ENCODE data around the gene FAM135A. TPM values are rescaled to one million over a fixed set of nuclear protein-coding genes. Genes with fewer than 3 reads are reported as not detected.

FAM135A gene
- total and polyA plus RNA-seq, 2 of the 13 experiments (the other 11 are each of a cell fraction or from before 2014, with no cell fraction given) = 26.9 to 31.5 TPM

DNA sequence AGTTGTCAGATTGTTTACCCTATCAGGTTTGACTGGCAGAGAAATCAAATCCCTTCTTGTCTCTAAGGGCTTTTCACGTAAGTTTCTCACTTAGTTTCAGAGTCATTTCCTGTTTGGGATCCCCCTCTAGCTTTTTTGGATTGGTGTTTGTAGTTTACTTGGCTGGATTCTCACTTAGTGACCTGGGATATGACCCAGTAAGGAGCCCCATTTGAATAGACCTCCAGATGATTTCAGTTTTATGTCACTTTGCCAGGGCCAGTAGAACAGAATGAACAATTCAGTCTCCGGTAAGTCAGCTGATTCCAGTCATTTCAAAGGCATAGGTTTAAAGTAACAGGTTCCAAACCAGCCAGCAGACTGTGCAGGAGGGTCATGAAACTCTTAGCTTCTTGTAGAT is 8.2 kb downstream of the FAM135A start:
- 91% methylated on average over 2 of the region's 2 CpGs for WGBS (ENCODE audit: low lambda C conversion rate)
- Histone ChIP-seq H3K4me3 (replicated peaks in 1 of 3; ENCODE audit: insufficient read depth in 1 of 3, low read depth in 2 of 3, low read length in 3 of 3) (no peak overlapping the region), H4K20me1 (ENCODE audit: insufficient read depth, low read length) (no peaks in the 10 kb centered on the region; the same call in 1 of the 2 replicates), H3K4me1 (ENCODE audit: insufficient read depth, low read length) (peaks cover 33% of the 10 kb centered on the region), H3K27ac (ENCODE audit: extremely low read length, insufficient read depth, low read length) (no peak overlapping the region), H3K27me3 (ENCODE audit: control insufficient read depth in 1 of 2, insufficient read depth in 2 of 2, low read length in 2 of 2) (no peaks in the 10 kb centered on the region), H3K4me2 (ENCODE audit: low read depth, low read length) (no peak overlapping the region), H3K36me3 (replicated peaks in 1 of 2; ENCODE audit: control insufficient read depth in 1 of 2, insufficient read depth in 2 of 2, low read length in 2 of 2) (peaks cover 0 to 21% of the 10 kb centered on the region in 2 experiments; a peak in 4 of 5 replicates), H2AFZ (ENCODE audit: low read length) (no peak overlapping the region), H3K9me3 (ENCODE audit: low read length) (no peaks in the 10 kb centered on the region), H3K79me2 (ENCODE audit: insufficient read depth, low read length) (peaks cover 46% of the 10 kb centered on the region), H3K9ac (ENCODE audit: insufficient read depth, low read depth, low read length) (no peak overlapping the region)
- no TSS peak for BruUV-seq (replicated peaks)
- DNase-seq (ENCODE audit: low spot score) (no peak), FAIRE-seq (no peak), ATAC-seq (no peak)
- ChIA-PET CTCF (ENCODE audit: low intra/inter-chr PET ratio, low total read pairs) (no interaction called here), POLR2A (interaction anchor here (1.4 to 6.7 kb wide), 2 partner anchors 8 to 23 kb away, joined by 5 to 32 read pairs; partner anchors contain the start of gene FAM135A)
- in situ Hi-C loops (cut with HindIII; ENCODE audit: extremely low pct_ligation_motif_present, low pct_unique_long_range_greater_than_20kb) (no loop called here), intact Hi-C loops (cut with micrococcal nuclease; ENCODE audit: unreplicated experiment) (no loop called here)
- TF ChIP-seq TSC22D2 (CRISPR knock-in tag; IDR thresholded peaks at IDR 0.05; ENCODE audit: borderline replicate concordance) (no peak), SOX13 (IDR thresholded peaks at IDR 0.05) (no peak), SOX13 (CRISPR knock-in tag; conservative IDR thresholded peaks at IDR 0.05 in 1 of 2, IDR thresholded peaks at IDR 0.05 in 1 of 2) (no peak), ZFAT (CRISPR knock-in tag; conservative IDR thresholded peaks at IDR 0.05) (no peak), ZBTB7A (CRISPR knock-in tag; IDR thresholded peaks at IDR 0.05) (no peak), ZNF496 (CRISPR knock-in tag; IDR thresholded peaks at IDR 0.05; ENCODE audit: insufficient replicate concordance) (no peak)
- TF ChIP-seq, protein P1, sequence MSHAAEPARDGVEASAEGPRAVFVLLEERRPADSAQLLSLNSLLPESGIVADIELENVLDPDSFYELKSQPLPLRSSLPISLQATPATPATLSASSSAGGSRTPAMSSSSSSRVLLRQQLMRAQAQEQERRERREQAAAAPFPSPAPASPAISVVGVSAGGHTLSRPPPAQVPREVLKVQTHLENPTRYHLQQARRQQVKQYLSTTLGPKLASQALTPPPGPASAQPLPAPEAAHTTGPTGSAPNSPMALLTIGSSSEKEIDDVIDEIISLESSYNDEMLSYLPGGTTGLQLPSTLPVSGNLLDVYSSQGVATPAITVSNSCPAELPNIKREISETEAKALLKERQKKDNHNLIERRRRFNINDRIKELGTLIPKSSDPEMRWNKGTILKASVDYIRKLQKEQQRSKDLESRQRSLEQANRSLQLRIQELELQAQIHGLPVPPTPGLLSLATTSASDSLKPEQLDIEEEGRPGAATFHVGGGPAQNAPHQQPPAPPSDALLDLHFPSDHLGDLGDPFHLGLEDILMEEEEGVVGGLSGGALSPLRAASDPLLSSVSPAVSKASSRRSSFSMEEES (CRISPR knock-in tag; IDR thresholded peaks at IDR 0.05) = no peak
- TF ChIP-seq, protein P2, sequence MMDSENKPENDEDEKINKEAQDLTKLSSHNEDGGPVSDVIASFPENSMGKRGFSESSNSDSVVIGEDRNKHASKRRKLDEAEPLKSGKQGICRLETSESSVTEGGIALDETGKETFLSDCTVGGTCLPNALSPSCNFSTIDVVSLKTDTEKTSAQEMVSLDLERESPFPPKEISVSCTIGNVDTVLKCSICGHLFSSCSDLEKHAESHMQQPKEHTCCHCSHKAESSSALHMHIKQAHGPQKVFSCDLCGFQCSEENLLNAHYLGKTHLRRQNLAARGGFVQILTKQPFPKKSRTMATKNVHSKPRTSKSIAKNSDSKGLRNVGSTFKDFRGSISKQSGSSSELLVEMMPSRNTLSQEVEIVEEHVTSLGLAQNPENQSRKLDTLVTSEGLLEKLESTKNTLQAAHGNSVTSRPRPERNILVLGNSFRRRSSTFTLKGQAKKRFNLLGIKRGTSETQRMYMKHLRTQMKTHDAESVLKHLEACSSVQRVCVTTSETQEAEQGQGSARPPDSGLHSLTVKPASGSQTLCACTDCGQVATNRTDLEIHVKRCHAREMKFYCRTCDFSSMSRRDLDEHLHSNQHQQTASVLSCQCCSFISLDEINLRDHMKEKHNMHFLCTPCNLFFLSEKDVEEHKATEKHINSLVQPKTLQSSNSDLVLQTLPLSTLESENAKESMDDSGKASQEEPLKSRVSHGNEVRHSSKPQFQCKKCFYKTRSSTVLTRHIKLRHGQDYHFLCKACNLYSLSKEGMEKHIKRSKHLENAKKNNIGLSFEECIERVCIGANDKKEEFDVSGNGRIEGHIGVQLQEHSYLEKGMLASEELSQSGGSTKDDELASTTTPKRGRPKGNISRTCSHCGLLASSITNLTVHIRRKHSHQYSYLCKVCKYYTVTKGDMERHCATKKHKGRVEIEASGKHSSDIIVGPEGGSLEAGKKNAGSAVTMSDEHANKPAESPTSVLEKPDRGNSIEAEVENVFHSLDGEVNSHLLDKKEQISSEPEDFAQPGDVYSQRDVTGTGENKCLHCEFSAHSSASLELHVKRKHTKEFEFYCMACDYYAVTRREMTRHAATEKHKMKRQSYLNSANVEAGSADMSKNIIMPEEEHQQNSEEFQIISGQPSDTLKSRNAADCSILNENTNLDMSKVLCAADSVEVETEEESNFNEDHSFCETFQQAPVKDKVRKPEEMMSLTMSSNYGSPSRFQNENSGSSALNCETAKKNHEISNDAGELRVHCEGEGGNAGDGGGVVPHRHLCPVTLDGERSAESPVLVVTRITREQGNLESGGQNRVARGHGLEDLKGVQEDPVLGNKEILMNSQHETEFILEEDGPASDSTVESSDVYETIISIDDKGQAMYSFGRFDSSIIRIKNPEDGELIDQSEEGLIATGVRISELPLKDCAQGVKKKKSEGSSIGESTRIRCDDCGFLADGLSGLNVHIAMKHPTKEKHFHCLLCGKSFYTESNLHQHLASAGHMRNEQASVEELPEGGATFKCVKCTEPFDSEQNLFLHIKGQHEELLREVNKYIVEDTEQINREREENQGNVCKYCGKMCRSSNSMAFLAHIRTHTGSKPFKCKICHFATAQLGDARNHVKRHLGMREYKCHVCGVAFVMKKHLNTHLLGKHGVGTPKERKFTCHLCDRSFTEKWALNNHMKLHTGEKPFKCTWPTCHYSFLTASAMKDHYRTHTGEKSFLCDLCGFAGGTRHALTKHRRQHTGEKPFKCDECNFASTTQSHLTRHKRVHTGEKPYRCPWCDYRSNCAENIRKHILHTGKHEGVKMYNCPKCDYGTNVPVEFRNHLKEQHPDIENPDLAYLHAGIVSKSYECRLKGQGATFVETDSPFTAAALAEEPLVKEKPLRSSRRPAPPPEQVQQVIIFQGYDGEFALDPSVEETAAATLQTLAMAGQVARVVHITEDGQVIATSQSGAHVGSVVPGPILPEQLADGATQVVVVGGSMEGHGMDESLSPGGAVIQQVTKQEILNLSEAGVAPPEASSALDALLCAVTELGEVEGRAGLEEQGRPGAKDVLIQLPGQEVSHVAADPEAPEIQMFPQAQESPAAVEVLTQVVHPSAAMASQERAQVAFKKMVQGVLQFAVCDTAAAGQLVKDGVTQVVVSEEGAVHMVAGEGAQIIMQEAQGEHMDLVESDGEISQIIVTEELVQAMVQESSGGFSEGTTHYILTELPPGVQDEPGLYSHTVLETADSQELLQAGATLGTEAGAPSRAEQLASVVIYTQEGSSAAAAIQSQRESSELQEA (CRISPR knock-in tag; IDR thresholded peaks at IDR 0.05; ENCODE audit: not compliant biosample characterization) = no peak
